ENCODE results near the gene SOS1. TPM values are rescaled to one million over a fixed set of nuclear protein-coding genes. Genes with fewer than 3 reads are reported as not detected.
A peak's percentile ranks its signal among the peaks of the same experiment; 100 is the strongest.
"Not testable (repeated sequence)": the region's sequence is repeated elsewhere in the genome, so short reads cannot be mapped to it uniquely, and the experiment has no call there.

Gene SOS1
- total RNA-seq, 1 experiment from 2014 or later = 21.2 TPM

DNA sequence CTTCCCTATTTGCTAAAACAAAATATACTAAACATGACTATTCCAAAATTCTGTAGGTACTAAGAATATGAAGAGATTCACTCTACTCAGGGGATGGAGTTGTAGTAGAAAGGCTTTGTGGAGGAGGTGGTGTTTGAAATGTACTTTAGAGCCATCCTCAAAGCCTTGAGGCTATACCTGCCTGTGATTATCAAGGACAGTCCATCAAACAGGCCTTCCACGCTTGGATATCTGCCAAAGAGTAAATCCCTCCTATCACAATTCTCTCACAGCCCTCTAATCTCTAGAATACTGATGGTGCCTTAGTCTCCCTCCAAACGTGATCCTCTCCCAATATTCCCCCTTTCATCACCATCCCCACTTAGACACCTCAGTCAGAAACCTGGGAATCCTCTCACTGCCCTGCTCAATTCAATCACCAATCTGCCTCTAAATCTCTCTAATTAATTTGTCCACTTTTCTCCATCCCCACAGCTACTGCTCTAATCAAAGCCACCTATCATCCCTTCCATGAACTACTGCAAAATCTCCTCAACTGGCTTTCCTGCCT lies 13.1 kb downstream of the SOS1 start:
- DNase-seq (ENCODE audit: extremely low read depth, low read depth) = no peak

- peak; percentile 11 for DNase-seq (ENCODE audit: extremely low read depth, low read depth)
Observed at GRCh38 chr2:39107156-39107555, 13.7 kb downstream of the SOS1 start.

DNA sequence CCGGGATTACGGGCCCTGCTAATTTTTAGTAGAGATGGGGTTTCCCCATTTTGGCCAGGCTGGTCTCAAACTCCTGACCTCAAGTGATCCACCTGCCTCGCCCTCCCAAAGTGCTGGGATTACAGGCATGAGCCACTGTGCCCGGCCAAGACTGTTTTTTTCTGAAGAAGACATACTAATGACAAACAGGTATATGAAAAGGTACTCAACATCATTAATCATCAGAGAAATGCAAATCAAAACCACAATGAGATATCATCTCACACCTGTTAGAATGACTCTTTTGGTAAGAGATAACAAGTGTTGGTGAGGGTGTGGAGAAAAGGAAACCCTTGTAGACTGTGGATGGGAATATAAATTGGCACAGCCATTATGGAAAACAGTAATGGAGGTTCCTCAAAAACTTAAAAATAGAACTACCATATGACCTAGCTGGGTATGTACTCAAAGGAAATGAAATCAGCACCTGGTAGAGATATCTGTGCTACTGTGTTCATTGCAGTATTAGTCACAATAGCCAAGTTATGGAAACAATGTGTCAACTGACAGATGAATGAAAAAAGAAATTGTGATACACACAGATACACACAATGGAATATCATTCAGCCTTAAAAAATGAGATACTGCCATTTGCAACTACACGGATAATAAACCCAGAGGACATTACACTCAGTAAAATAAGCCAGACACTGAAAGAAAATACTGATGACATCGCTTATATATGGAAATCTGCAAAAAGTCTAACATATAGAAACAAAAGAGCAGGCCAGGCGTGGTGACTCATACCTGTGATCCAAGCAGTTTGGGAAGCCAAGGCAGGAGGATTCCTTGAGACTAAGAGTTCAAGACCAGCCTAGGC lies 20.8 kb downstream of the SOS1 start:
- DNase-seq (ENCODE audit: extremely low read depth, low read depth) = no peak

GRCh38 chr2:39099310-39099869 lies 21.5 kb downstream of the SOS1 start:
- no peak for DNase-seq (ENCODE audit: extremely low read depth, low read depth)

DNA sequence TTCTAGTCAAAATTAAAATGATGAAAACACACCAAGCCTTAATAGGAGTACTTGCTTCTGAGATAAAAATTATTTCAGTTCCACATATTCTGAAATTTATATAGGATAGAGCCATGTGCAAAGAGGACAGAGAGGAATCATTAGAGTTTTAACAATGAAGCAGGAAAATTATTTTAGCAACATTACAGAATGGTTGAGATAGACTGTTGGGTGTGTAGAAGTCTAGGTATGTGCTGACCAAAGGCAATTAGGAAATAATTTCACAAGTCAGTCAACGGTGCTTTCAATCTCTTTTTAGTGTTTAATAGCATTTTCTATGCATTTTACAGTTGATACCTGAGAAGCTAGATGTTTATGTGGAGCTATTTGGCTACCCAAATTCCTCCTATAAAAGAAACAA lies 25.2 kb downstream of the SOS1 start:
- no peak for DNase-seq (ENCODE audit: extremely low read depth, low read depth)

DNA sequence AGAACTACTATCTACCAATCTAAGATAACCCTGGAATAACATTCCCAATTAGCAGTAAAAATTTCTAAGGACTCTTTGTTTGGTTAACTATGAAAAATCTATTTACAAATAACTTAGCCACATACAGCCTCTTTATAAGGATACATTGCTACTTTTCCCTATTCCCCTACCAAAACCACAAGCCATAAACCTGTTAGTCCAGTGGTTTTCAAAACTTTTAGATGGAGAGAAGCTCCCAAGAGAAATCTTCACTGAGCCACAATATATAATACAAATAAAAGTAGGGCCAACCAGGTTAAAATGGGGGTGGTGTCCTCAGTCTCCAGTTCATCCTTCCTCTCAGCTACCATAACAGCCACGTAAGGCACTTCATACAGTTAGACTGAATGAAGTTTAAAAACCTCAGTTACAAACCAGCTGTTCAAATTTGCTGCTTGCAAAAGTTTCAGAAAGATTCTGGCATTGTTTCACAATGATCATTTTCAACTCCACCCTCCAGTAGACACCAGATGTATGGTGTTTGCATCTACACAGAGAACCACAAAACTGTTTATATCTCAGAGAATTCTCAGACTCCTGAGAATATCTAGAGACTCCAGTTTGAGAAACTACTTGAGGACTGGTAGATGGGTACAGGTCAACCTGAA lies 26.0 kb downstream of the SOS1 start:
- no peak for DNase-seq (ENCODE audit: extremely low read depth, low read depth)

- DNase-seq (ENCODE audit: extremely low read depth, low read depth) = no peak
Observed at GRCh38 chr2:39093218-39093898, 27.5 kb downstream of the SOS1 start.

- DNase-seq (ENCODE audit: extremely low read depth, low read depth) = no peak
Observed at GRCh38 chr2:39091543-39091942, 29.3 kb downstream of the SOS1 start.

- DNase-seq (ENCODE audit: extremely low read depth, low read depth) = no peak
Observed at GRCh38 chr2:39091063-39091462, 29.8 kb downstream of the SOS1 start.

GRCh38 chr2:39080152-39080551 lies 40.7 kb downstream of the SOS1 start:
- DNase-seq (ENCODE audit: extremely low read depth, low read depth) = no peak

- no peak for DNase-seq (ENCODE audit: extremely low read depth, low read depth)
Observed at GRCh38 chr2:39069890-39070465, 50.9 kb downstream of the SOS1 start.

- no peak for DNase-seq (ENCODE audit: extremely low read depth, low read depth)
Observed at GRCh38 chr2:39069136-39069515, 51.7 kb downstream of the SOS1 start.

GRCh38 chr2:39068299-39069135 lies 52.3 kb downstream of the SOS1 start:
- no peak for DNase-seq (ENCODE audit: extremely low read depth, low read depth)

DNA sequence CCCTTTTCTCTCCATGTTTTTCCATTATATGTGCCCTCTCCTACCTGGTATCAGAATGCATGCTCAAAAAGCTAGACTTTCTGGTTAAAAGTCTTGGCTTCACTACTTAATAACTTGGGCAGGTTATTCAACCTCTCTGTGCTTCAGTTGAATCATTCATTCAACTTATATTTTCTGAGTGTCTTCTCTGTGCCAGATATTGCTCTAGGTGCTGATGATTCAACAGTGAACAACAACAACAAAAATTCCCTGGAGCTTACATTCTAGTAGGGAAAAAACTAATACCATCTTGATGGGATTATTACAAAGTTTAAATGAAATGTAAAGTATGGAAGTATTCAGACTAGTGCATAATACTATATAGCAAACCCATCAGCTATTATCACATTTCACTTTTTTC lies 55.2 kb downstream of the SOS1 start:
- no peak for DNase-seq (ENCODE audit: extremely low read depth, low read depth)

DNA sequence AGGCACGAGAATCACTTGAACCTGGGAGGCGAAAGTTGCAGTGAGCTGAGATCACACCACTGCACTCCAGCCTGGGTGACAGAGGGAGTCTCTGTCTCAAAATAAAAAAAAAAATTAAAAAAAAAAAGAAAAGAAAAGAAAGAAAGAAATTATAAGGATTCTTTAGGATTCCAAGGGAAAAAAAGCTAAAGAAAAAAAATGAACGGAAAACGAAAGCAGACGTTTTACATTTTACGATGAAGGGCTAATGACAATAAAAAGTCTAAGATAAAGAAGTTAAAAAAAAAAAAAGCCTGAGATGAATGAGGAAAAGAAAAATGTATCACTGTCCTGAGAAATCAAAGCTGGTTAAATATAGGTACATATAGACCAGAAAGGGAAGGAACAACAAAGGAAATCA lies 58.5 kb downstream of the SOS1 start:
- DNase-seq (ENCODE audit: extremely low read depth, low read depth) = no peak

- DNase-seq (ENCODE audit: extremely low read depth, low read depth) = no peak
Observed at GRCh38 chr2:39061280-39061679, 59.6 kb downstream of the SOS1 start.

- peak; percentile 52 for DNase-seq (ENCODE audit: extremely low read depth, low read depth)
Observed at GRCh38 chr2:39059366-39059952, 61.4 kb downstream of the SOS1 start.

DNA sequence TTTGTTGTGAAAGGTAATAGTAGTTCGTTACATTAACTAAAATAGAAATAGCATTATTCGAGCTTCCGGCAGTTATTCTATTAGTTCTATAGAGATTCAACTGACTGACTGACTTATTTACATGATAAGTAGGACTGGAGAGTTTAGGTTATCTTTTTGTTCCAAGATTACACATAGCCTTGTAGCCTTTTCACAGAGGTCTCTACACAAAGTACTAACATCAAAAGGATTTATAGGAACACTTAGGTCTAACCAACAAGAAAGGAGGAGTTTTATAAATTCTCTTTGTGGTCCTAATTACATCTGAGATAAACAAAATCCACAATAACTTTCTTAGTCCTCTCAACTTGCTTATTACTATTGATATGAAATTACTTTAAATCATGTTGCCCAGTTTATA lies 62.8 kb downstream of the SOS1 start:
- DNase-seq (ENCODE audit: extremely low read depth, low read depth) = no peak

DNA sequence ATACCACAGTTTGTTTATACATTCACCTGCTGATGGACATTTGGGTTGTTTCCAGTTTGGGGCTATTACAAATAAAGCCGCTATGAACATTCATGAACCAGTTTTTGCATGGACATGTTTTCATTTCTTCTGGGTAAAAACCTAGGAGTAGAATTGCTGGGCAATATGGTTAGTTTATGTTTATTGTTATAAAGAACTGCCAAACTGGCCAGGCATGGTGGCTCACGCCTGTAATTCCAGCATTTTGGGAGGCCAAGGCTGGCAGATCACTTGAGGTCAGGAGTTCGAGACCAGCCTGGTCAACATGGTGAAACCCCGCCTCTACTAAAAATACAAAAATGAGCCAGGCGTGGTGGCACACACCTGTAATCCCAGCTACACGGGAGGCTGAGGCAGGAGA lies 68.2 kb downstream of the SOS1 start:
- not testable (repeated sequence) for DNase-seq (ENCODE audit: extremely low read depth, low read depth)

Data from NCI-H460 (cell line).